ENCODE results near the gene TCEA2.

Gene TCEA2

DNA sequence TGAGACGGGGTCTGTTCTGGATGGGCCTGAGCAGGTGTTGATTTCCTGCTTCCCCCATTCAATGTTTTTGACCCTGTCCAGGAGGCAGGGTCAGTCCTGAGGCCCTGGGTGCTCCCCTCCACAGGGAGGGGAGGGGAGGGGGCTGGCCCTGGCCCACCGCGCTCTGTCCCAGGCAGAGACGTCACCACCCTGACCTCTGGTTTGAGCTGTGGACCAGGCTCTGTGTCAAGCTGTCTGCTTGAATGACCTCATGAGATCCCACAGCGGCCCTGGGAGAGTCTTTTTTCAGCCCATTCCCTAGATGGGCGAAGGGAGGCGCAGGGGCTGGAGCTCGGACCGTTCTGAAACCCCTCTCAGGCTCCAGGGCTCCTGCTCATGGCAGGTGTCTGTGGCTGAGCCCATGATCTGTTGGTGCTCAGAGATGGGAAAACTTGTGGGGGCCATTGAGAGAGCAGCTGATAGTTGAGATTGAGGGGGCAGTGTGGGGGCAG, 30.1 kb downstream of the TCEA2 start:
- DNase-seq (ENCODE audit: low read depth in 2 of 2), result no peak

- no peak for DNase-seq (ENCODE audit: low read depth in 2 of 2)
Measured at GRCh38 chr20:64095455-64095854, 32.5 kb downstream of the TCEA2 start.

GRCh38 chr20:64095927-64096326, 32.9 kb downstream of the TCEA2 start:
- no peak for DNase-seq (ENCODE audit: low read depth in 2 of 2)

GRCh38 chr20:64096535-64096934, 33.5 kb downstream of the TCEA2 start:
- DNase-seq (ENCODE audit: low read depth in 2 of 2), result no peak

GRCh38 chr20:64098471-64099013, 35.5 kb downstream of the TCEA2 start:
- no peak for DNase-seq (ENCODE audit: low read depth in 2 of 2)

DNA sequence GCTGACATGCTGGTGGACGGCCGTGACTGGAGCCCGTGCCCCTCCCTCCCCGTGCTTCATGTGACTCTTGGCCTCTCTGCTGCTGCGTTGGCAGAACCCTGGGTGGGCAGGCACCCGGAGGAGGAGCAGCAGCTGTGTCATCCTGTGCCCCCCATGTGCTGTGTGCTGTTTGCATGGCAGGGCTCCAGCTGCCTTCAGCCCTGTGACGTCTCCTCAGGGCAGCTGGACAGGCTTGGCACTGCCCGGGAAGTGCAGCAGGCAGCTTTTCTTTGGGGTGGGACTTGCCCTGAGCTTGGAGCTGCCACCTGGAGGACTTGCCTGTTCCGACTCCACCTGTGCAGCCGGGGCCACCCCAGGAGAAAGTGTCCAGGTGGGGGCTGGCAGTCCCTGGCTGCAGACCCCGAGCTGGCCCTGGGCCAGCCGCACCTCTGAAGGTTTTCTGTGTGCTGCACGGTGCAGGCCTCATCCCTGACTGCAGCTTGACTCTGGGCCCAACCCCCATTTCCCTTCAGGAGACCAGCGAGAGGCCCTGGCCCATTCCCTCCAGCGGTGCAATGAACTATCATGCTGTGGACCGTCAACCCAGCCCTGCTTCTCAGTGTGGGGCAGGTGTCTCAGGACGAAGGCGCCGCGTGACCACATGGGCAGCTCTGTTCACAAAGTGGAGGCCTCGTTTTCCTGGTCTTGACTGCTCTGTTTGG, 36.2 kb downstream of the TCEA2 start:
- DNase-seq (ENCODE audit: low read depth in 2 of 2), result no peak

DNA sequence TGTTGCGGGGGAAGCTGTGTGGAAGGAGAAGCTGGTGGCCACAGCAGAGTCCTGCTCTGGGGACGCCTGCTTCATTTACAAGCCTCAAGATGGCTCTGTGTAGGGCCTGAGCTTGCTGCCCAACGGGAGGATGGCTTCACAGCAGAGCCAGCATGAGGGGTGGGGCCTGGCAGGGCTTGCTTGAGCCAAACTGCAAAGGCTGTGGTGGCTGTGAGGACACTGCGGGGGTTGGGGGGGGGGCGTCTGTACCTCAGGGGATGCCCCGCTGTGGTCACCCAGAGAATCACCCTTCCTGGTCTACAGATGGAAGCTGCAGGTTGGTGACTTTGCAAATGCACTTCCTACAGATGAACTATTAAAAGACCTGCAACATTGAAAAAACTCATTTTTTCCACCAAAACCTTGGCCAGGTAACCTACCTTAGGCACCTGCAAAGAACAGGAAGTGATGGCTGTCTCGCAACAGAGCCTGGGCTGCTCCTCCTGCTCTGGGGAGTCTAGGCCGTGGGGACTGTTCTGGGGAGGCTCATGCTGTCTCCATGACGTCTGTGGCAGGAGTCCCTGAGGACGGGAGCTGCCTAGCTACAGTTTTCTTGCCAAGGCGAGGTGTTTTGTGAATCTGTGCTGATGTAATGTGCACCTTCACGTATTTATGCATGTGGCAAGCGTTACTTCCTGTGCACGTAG, 37.0 kb downstream of the TCEA2 start:
- no peak for DNase-seq (ENCODE audit: low read depth in 2 of 2)

DNA sequence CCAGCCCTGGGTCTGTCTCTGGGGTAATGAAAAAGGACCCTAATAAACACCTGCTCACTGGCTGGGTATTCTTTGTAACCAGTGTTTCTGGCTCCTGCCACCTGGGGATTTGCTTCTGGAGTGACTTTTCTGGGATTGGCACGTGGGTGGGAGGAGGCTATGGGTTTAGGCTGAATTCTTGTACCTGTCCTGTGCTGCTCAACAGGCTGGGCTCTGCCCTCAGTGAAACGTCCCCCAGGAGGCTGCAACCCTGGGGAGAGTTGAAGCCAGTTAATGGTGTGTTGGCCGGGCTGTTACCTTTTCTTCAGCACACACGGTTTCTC, 37.5 kb downstream of the TCEA2 start:
- no peak for DNase-seq (ENCODE audit: low read depth in 2 of 2)

GRCh38 chr20:64100946-64101688, 38.1 kb downstream of the TCEA2 start:
- no peak for DNase-seq (ENCODE audit: low read depth in 2 of 2)

DNA sequence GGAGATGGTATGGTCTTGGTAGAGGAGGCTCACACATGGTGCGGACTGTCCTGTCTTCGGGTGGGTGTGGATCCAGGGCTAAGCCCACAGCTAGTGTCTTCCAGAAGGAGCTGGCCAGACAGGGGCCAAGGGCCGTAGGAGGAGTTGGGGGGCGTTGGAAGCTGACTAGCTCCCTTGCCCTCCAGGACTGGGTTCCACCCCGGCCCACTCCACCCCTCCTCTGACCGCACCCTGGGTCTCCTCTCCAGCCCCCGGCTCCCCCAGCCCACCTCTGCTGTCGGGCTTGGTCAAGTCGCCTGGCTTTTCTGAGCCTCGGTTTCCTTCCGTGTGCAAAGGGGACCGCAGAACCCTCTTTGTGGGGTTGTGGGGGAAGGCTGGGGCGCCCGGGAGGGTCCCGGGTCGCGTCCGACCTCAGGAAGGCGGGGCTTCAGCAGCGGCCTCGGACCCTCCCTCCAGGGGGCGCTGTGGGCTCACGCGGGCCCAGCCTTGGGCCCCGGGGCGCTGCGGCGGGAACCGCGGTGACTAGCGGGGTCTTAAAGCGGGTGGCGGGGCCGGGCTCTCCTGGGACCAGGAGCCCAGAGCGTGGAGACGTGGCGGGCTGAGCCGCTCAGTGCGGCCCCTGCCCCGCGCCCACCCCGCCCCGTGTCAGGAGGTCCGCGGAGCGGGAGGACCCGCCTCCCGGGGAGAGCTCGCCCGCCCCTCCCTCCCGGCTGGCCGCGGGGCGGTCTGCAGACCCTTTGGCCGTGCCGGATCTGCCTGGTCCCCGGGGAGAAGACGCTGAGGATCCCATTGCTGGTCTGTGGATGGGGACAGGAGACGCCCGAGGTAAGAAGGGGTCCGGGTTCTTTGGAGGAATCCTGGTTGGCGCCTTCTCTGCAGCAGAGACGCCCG, 39.0 kb downstream of the TCEA2 start:
- peak in 1 of 2 donors; percentile 65 for DNase-seq (ENCODE audit: low read depth in 2 of 2)

DNA sequence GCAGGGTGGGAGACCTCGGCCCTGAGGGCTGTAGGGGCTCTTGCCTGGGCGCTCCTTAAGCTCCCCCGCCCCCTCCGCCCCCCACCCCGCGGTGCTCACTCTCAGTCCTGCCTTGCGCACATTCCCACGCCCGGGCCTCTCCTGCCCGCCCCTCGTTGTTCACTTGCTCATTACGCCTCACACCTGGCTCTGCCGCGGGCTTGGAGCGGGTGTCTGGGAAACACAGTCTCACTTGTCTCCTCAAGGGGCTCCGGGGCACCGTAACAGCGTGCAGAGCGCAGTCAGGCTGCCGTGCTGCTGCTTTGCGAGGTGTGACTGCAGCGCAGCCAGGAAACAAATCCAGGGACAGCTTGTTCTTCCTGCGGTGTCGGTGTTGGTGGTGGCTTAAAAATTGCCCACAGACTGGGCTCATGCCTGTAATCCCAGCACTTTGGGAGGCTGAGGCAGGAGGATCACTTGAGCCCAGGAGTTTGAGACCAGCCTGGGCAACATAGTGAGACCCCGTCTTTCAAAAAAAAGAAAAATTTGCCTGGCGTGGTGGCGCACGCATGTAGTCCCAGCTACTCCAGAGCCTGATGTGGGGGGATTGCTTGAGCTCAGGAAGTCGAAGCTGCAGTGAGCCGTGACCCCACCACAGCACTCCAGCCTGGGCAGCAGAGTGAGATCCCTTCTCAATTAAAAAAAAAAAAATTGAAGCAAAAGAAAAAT, 39.8 kb downstream of the TCEA2 start:
- DNase-seq (ENCODE audit: low read depth in 2 of 2), result no peak

GRCh38 chr20:64103871-64104666, 41.1 kb downstream of the TCEA2 start:
- no peak for DNase-seq (ENCODE audit: low read depth in 2 of 2)

DNA sequence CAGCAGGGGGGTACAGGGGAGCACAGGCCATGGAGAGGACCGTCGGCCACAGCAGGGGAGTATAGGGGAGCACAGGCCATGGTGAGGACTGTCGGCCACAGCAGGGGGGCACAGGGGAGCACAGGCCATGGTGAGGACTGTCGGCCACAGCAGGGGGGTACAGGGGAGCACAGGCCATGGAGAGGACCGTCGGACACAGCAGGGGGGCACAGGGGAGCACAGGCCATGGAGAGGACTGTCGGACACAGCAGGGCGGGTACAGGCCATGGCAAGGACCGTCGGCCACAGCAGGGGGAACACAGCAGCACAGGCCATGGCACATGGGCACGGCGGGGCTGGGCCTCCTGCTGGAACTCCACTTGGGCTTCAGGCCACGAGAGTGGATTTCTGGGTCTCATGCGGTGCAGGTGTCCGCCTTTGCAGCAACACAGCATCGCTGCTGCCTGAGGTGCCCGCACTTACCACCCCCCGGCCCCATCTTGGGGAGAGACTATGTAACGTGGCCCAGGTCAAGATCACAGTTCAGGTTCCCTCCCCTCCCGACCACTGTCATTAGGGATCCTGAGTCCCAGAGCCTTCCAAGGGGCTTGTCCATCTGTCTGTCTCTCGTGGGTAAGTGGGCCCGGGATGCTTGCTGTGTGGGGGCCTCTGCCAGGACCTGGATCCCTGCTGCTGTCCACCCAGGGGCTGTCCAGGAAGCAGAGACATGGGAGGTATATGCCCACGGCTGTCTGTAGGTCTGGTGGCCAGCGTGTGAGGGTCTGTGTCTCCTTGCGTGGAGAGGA, 41.9 kb downstream of the TCEA2 start:
- DNase-seq (ENCODE audit: low read depth in 2 of 2), result no peak

GRCh38 chr20:64105846-64106434, 42.9 kb downstream of the TCEA2 start:
- DNase-seq (ENCODE audit: low read depth in 2 of 2), result no peak

DNA sequence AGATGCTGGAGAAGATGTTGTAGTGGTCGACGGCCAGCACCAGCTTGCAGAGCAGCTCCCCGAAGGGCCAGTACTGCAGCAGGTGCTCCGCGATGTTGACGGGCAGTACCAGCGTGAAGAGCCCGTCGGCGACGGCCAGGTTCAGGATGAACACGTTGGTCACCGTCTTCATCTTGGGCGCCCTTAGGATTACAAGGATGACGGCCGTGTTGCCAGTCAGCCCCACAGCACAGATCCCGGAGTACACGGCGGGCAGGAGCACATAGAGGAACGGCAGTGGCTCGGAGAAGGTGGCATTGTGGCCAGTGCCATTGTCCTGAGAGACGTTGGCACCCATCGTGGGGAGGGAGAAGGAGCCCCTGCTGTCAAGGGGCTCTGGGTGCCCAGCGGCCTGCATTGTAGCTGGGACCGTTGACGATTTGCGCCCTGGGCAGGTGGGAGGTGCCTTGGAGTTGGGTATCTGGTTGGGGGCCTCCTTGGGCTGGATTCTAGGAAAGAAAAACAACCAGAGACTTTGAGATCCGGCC, 43.5 kb downstream of the TCEA2 start:
- no peak for DNase-seq (ENCODE audit: low read depth in 2 of 2)

- no peak for DNase-seq (ENCODE audit: low read depth in 2 of 2)
Measured at GRCh38 chr20:64106981-64107735, 44.2 kb downstream of the TCEA2 start, which contains the start of gene NPBWR2. Gene NPBWR2 (minus strand): TSS chr20:64107565. CDS start chr20:64106831, 734 bp downstream.

DNA sequence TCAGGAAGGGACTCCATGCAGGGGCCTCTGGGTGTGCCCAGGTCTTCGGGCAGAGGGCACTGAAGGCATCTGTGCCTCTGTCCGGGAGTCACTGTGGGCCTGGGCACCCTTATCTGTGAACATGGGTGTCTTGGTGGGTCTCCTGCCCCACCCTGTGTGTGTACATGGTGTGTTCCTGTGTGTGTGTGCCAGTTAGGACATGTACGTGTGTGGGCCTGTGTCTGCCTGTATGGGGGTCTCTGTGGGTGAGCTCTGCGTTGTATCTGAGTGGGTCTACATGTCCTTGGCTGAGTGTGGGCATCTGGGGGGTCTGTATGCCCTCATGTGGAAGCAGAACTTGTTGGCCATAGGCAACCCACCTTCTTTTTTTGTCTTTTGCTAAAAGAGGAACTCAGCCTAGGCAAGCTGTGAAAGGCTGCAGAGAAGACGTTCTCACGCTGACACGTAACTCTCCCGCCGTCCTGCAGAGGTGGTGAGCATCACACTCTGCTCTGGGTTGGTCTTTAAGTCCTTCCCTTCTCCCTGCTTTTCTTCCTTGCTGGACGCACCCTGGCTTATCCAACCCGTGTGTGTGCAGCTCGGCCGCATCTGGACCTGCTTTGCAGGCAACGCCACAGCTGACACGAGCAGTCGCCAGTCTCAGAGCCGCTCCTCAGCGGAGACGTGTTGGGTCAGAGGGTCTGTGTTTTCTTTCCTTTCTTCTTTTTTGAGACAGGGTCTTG, 44.9 kb downstream of the TCEA2 start:
- DNase-seq (ENCODE audit: low read depth in 2 of 2), result no peak

All from stimulated activated CD4-positive, alpha-beta T cell treated with anti-CD3 and anti-CD28 coated beads, Interleukin-1b, Interleukin-23, amount 100 ng/mL, for 1 hour (primary cell).